ENCODE data around the gene MEF2C.

MEF2C gene

GRCh38 chr5:88707216-88707965 lies 175.6 kb downstream of the MEF2C start:
- no peak for DNase-seq

GRCh38 chr5:88702332-88702731 lies 180.7 kb downstream of the MEF2C start:
- DNase-seq = no peak

GRCh38 chr5:88700121-88700520 lies 182.9 kb downstream of the MEF2C start:
- no peak for DNase-seq

GRCh38 chr5:88698290-88698689 lies 184.7 kb downstream of the MEF2C start:
- no peak for DNase-seq

GRCh38 chr5:88696466-88696865 lies 186.5 kb downstream of the MEF2C start:
- DNase-seq = no peak

- no peak for DNase-seq
Observed at GRCh38 chr5:88695931-88696330, 187.1 kb downstream of the MEF2C start.

- no peak for DNase-seq
Observed at GRCh38 chr5:88695232-88695631, 187.8 kb downstream of the MEF2C start.

GRCh38 chr5:88694023-88694679 lies 188.8 kb downstream of the MEF2C start:
- DNase-seq = no peak

GRCh38 chr5:88693071-88693932 lies 189.7 kb downstream of the MEF2C start:
- no peak for DNase-seq

- no peak for DNase-seq
Observed at GRCh38 chr5:88691945-88692868, 190.8 kb downstream of the MEF2C start.

- no peak for DNase-seq
Observed at GRCh38 chr5:88691230-88691582, 191.8 kb downstream of the MEF2C start.

GRCh38 chr5:88690409-88691229 lies 192.4 kb downstream of the MEF2C start:
- peak; percentile 64 for DNase-seq

GRCh38 chr5:88689668-88690408 lies 193.1 kb downstream of the MEF2C start:
- DNase-seq = no peak

- DNase-seq = no peak
Observed at GRCh38 chr5:88688984-88689667, 193.9 kb downstream of the MEF2C start.

- DNase-seq = no peak
Observed at GRCh38 chr5:88688156-88688983, 194.6 kb downstream of the MEF2C start.

- DNase-seq = no peak
Observed at GRCh38 chr5:88687373-88687911, 195.5 kb downstream of the MEF2C start.

- no peak for DNase-seq
Observed at GRCh38 chr5:88686726-88687125, 196.3 kb downstream of the MEF2C start.

GRCh38 chr5:88685591-88686541 lies 197.1 kb downstream of the MEF2C start:
- peak; percentile 37 for DNase-seq
